Thyroid gland (tissue), 4 donors: ENCODE measurements around the gene MIEN1. TPM values are rescaled to one million over a fixed set of nuclear protein-coding genes. Genes with fewer than 3 reads are reported as not detected.

Source experiments
- DNase-seq, 2 donors: peaks; one replicate each; pipeline ENCODE4 v3.0.0-alpha.2; 2019
- H3K27ac ChIP-seq, 3 donors: fragments of 200-600 bp; sonication (generic); 1 replicate in 2 of 3; 2 replicates in 1 of 3; pipeline ENCODE4 v1.5.1; 2016 to 2019; ENCODE audit warnings: mild to moderate bottlenecking in 1 of 3, moderate library complexity in 1 of 3
- H3K27me3 ChIP-seq: fragments of 200-600 bp; sonication (generic); one replicate; pipeline ENCODE4 v1.5.1; 2019
- H3K36me3 ChIP-seq, 2 donors: fragments of 200-600 bp; sonication (generic); one replicate each; pipeline ENCODE4 v1.5.1; 2016 to 2019
- H3K4me1 ChIP-seq, 2 donors: fragments of 200-600 bp; sonication (generic); one replicate each; pipeline ENCODE4 v1.5.1; 2017 to 2019
- H3K4me3 ChIP-seq, 3 donors: fragments of 200-600 bp; sonication (generic); replicated peaks in 1 of 3; 1 replicate in 2 of 3; 2 replicates in 1 of 3; pipeline ENCODE4 v1.5.1; 2016; ENCODE audit warnings: mild to moderate bottlenecking in 1 of 3
- H3K9me3 ChIP-seq: fragments of 200-600 bp; sonication (generic); one replicate; pipeline ENCODE4 v1.5.1; 2017
- POLR2A ChIP-seq, 2 donors: fragments of 450-650 bp; IDR thresholded peaks; one replicate each; pipeline ENCODE4 v1.6.1; 2017; ENCODE audit warnings: antibody characterized with exemption in 2 of 2, mild to moderate bottlenecking in 2 of 2, moderate library complexity in 1 of 2
- WGBS, 2 donors: methylation state at CpG; one replicate each; pipeline ENCODE4 v1.1.5; 2017; 5-methylcytosine and 5-hydroxymethylcytosine counted together
- intact Hi-C: fragments of 100-400 bp; cut with DNase I; formaldehyde crosslinking; loops from one replicate; pipeline ENCODE4 v1.15.1; 2023
- total RNA-seq, 4 donors: library from RNA; depleted of rRNA; stranded (reverse); fragments of >200 nt; gene quantifications; one replicate each; pipeline ENCODE4 v1.2.3, GENCODE V29; 2016
- TF ChIP-seq, protein P1 (sequence below), 6 experiments: fragments of 200-600 bp in 3 of 6; fragments of 450-650 bp in 3 of 6; sonication (generic) in 3 of 6; IDR thresholded peaks; one replicate each; pipeline ENCODE4 v1.5.1; 2016 to 2019; ENCODE audit warnings: antibody characterized with exemption in 6 of 6, mild to moderate bottlenecking in 2 of 6, inconsistent platforms in 1 of 6, moderate library complexity in 1 of 6

Gene MIEN1
- total RNA-seq, 4 donors from 2014 or later, result 39.8 to 134 (median 70.3) TPM

DNA sequence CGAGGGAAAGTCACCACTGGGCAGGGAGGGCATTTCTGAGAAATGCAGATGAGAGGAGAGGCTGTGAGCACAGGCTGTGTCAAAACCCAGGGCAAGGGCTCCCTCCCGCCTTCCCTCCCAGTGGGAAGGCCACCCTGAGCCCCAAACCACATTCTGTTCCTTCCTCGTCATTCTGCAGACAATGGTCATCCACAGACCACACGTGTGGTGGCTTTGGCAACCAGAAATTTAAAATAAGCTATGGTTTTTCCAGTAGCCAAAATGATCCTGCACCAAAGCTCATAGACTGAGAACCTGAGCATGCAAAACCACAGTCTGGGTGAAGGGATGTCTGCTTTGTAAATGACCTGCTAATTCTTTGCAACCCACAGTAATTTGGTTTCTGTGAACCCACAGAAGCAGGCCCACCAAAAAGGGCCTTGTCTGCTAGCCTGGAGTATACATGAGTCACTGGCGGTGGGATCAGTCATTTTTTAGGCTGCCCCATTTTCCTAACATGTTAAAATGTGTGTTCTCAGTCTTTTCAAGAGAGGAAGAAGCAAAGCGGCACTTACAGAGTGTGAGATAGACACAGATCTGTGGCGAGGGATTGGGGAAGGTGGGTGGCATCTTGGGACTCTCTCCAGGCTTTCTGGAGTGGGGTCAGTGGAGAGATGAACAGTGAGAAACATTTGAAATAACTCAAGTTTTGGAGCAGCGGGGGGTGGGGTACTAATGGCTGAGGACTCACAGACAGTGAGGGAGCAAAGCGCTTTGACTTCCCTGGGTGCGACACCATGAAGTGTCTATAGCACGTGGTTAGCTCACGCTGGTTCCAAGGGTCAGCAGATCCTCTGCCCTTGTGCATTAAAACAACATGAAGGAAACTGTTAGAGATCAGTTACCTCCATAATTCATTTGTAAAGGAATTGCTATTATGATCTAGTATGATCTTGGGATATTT lies 27.9 kb upstream of the MIEN1 start:
- 73 to 81% methylated on average over 12 of the region's 12 CpGs for WGBS, 2 donors
- H3K9me3 ChIP-seq, result no peaks in the 10 kb centered on the region
- no peak overlapping the region for H3K4me3 ChIP-seq
- H3K27ac ChIP-seq, result no peak overlapping the region
- DNase-seq, result no peak
- no peak for TF ChIP-seq POLR2A (IDR thresholded peaks at IDR 0.05)
- TF ChIP-seq, protein P1, sequence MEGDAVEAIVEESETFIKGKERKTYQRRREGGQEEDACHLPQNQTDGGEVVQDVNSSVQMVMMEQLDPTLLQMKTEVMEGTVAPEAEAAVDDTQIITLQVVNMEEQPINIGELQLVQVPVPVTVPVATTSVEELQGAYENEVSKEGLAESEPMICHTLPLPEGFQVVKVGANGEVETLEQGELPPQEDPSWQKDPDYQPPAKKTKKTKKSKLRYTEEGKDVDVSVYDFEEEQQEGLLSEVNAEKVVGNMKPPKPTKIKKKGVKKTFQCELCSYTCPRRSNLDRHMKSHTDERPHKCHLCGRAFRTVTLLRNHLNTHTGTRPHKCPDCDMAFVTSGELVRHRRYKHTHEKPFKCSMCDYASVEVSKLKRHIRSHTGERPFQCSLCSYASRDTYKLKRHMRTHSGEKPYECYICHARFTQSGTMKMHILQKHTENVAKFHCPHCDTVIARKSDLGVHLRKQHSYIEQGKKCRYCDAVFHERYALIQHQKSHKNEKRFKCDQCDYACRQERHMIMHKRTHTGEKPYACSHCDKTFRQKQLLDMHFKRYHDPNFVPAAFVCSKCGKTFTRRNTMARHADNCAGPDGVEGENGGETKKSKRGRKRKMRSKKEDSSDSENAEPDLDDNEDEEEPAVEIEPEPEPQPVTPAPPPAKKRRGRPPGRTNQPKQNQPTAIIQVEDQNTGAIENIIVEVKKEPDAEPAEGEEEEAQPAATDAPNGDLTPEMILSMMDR (IDR thresholded peaks at IDR 0.05), result no peak
- no peaks in the 10 kb centered on the region for H3K27me3 ChIP-seq
- intact Hi-C loops, result no loop called here
- H3K36me3 ChIP-seq, result no peaks in the 10 kb centered on the region
- peaks cover 4 to 13% of the 10 kb centered on the region in 2 donors for H3K4me1 ChIP-seq

GRCh38 chr17:39757176-39757662 lies 26.9 kb upstream of the MIEN1 start:
- TF ChIP-seq, protein P1 (IDR thresholded peaks at IDR 0.05), result no peak
- no peak for TF ChIP-seq POLR2A (IDR thresholded peaks at IDR 0.05)
- H3K27ac ChIP-seq, result no peak overlapping the region
- H3K4me3 ChIP-seq, result no peak overlapping the region
- DNase-seq, result no peak
- H3K9me3 ChIP-seq, result no peaks in the 10 kb centered on the region
- WGBS, 2 donors, result 92 to 93% methylated on average over 4 of the region's 4 CpGs
- no peaks in the 10 kb centered on the region for H3K36me3 ChIP-seq
- H3K4me1 ChIP-seq, result peaks cover 5 to 17% of the 10 kb centered on the region in 2 donors
- no peaks in the 10 kb centered on the region for H3K27me3 ChIP-seq
- intact Hi-C loops, result no loop called here

GRCh38 chr17:39756380-39757079 lies 26.2 kb upstream of the MIEN1 start:
- 54 to 82% methylated on average over 5 to 7 of the region's 7 CpGs for WGBS, 2 donors
- Histone ChIP-seq H3K36me3 (no peaks in the 10 kb centered on the region), H3K4me1 (peaks cover 7 to 23% of the 10 kb centered on the region in 2 donors), H3K27ac (no peak overlapping the region), H3K9me3 (no peaks in the 10 kb centered on the region), H3K27me3 (no peaks in the 10 kb centered on the region), H3K4me3 (no peak overlapping the region)
- TF ChIP-seq, protein P1 (IDR thresholded peaks at IDR 0.05), result no peak
- no peak for TF ChIP-seq POLR2A (IDR thresholded peaks at IDR 0.05)
- DNase-seq, result no peak
- intact Hi-C loops, result no loop called here

DNA sequence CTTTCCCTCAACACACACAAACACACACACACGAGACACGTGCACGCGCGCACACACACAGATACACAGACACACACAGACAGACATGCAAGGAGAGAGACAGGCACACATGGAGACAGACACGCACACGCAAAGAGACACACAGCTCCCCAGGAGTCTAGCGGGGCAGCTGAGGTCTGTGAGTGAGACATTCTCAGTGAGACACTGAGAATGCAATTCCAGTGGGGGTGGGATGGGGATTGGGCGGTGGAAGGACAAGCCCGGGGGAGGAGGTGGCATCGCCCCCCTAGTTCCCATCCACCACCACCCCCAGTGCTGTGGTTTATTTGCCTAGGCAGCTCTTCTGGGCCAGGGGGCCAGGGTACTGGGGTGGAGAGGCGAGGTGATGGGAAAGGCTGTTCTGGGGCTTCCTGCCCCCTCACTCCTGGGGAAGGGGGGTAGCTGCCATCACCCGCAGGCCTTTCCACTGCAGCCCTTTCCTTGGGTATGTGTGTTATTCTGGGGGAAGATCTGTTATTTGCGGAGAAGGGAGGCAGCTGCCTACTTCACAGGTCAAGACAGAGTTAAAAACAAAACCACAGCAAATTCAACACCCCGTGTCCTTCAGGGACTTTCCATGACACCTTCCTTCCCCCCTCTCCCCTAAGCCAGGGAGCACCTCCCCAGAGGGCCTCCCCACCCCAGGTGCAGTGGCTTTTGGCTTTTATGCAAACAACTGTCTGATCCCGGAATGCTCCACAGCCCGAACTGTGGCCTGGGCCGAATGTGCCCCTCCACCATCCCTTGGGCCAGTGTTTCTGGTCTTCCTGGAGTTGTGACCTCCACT lies 25.4 kb upstream of the MIEN1 start:
- Histone ChIP-seq H3K27me3 (no peaks in the 10 kb centered on the region), H3K36me3 (no peaks in the 10 kb centered on the region), H3K9me3 (no peaks in the 10 kb centered on the region), H3K4me1 (peaks cover 13 to 31% of the 10 kb centered on the region in 2 donors), H3K4me3 (no peak overlapping the region), H3K27ac (peak overlapping the region in 1 of 3 donors; percentile 88)
- WGBS, 2 donors, result 54 to 66% methylated on average over 15 of the region's 18 CpGs
- no peak for TF ChIP-seq POLR2A (IDR thresholded peaks at IDR 0.05)
- TF ChIP-seq, protein P1 (IDR thresholded peaks at IDR 0.05), result no peak
- intact Hi-C loops, result no loop called here
- no peak for DNase-seq
